C4-2B (cell line): ENCODE results near the gene IGFBPL1.

ENCODE experiments used
- H3K27ac ChIP-seq: fragments of 450-650 bp; 2 replicates; pipeline ENCODE4 v1.5.1; 2017
- ZFX ChIP-seq: fragments of 450-650 bp; IDR thresholded peaks from 2 replicates; pipeline ENCODE4 v1.6.1; 2017
- TF ChIP-seq, protein P1 (sequence below): fragments of 450-650 bp; conservative IDR thresholded peaks from 2 replicates; pipeline ENCODE4 v1.5.1; 2017; ENCODE audit warnings: mild to moderate bottlenecking

The IGFBPL1 gene

DNA sequence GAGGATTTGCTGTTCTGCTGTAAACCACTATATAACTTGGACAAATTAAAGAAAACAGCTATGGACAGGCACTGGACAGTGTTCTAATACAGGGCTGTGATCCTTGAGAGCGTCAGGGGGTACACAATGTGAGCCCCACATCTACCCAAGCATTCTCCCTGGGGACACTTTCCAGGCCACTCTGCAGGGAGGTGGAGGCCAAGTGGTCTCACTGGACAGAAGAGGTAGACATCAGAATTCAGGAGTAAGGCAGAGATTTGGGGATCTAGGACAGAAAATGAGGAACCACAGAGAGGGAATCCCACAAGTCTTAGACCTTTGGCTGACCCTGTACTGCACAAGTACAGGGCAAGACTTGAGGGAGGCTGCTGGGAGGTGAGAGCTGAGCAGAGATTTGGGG is 3.8 kb upstream of the IGFBPL1 start:
- TF ChIP-seq, protein P1, sequence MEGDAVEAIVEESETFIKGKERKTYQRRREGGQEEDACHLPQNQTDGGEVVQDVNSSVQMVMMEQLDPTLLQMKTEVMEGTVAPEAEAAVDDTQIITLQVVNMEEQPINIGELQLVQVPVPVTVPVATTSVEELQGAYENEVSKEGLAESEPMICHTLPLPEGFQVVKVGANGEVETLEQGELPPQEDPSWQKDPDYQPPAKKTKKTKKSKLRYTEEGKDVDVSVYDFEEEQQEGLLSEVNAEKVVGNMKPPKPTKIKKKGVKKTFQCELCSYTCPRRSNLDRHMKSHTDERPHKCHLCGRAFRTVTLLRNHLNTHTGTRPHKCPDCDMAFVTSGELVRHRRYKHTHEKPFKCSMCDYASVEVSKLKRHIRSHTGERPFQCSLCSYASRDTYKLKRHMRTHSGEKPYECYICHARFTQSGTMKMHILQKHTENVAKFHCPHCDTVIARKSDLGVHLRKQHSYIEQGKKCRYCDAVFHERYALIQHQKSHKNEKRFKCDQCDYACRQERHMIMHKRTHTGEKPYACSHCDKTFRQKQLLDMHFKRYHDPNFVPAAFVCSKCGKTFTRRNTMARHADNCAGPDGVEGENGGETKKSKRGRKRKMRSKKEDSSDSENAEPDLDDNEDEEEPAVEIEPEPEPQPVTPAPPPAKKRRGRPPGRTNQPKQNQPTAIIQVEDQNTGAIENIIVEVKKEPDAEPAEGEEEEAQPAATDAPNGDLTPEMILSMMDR, result no peak
- TF ChIP-seq ZFX, result no peak
- no peak overlapping the region for H3K27ac ChIP-seq

- TF ChIP-seq ZFX, result no peak
- TF ChIP-seq, protein P1, result no peak
- no peak overlapping the region for H3K27ac ChIP-seq
These were observed 664 bp upstream of the IGFBPL1 start for GRCh38 chr9:38424918-38425317.

GRCh38 chr9:38423273-38423972 is 831 bp downstream of the IGFBPL1 start:
- H3K27ac ChIP-seq, result no peak overlapping the region
- TF ChIP-seq ZFX, result no peak

GRCh38 chr9:38422555-38423260 is 1.5 kb downstream of the IGFBPL1 start:
- no peak overlapping the region for H3K27ac ChIP-seq
- TF ChIP-seq, protein P1, result no peak
- TF ChIP-seq ZFX, result no peak

DNA sequence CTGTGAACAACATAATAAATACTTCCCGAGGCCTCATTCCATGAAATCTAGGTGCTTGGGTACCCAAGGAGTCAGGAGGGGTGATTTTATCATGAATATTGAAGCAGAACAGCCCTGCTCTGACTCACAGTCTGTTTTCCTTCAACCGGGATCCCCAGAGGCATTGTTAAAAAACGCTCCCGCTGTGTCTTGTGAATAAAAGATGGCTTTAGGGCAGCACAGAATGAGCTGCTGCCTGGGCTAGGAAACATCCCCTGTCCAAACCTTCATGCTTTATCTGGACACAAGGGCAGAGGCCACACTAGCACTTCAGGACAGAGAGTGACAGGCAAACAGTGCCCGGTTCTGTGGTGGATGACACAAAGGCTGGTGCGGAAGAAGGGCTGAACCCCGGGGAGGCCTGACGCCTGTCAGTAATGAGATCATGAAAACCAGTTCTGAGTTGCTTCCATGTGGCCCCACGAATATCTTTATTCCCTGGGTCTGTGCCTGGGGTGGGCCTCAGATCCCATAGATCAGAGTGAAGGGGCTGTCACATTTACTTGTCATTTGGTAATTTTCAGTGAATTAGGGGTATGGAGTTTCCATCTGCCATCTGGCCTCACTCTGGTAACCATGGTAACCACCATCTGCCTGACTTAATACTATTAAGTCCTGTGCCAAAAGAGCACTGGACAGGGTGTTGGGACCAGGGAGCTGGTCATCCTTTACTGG is 2.6 kb downstream of the IGFBPL1 start:
- no peak for TF ChIP-seq ZFX
- TF ChIP-seq, protein P1, result no peak
- no peak overlapping the region for H3K27ac ChIP-seq

- TF ChIP-seq ZFX, result no peak
- TF ChIP-seq, protein P1, result no peak
- H3K27ac ChIP-seq, result no peak overlapping the region
These were observed 5.1 kb downstream of the IGFBPL1 start for GRCh38 chr9:38419181-38419580.

- TF ChIP-seq, protein P1, result no peak
- no peak for TF ChIP-seq ZFX
- no peak overlapping the region for H3K27ac ChIP-seq
These were observed 5.9 kb downstream of the IGFBPL1 start for GRCh38 chr9:38418366-38418765.
